ENCODE results near the gene CFAP73. TPM values are rescaled to one million over a fixed set of nuclear protein-coding genes. Genes with fewer than 3 reads are reported as not detected.
A peak's percentile ranks its signal among the peaks of the same experiment; 100 is the strongest.

The CFAP73 gene
- total RNA-seq, 1 experiment from 2014 or later, result 0.34 TPM

- TF ChIP-seq CBX3 (IDR thresholded peaks at IDR 0.05; ENCODE audit: low read depth) (0 out of 2 replicates have a peak, but pooled peaks have one; percentile 23), CEBPB (IDR thresholded peaks at IDR 0.05; ENCODE audit: low read depth) (no peak)
- CTCF ChIA-PET, result no interaction called here
- H3K9me2 ChIP-seq (ENCODE audit: insufficient read depth), result no peaks in the 10 kb centered on the region
- peaks cover 14 to 28% of the 10 kb centered on the region in 2 experiments for H3K4me1 ChIP-seq (ENCODE audit: control insufficient read depth in 1 of 2, insufficient read depth in 2 of 2, low read length in 2 of 2)
- H3K9ac ChIP-seq (ENCODE audit: low read length), result no peak overlapping the region
- POLR2A ChIA-PET, result no interaction called here
- intact Hi-C loops (cut with micrococcal nuclease), result no loop called here
- H2AFZ ChIP-seq (ENCODE audit: low read depth, low read length, poor library complexity, severe bottlenecking), result no peak overlapping the region
- H3K27me3 ChIP-seq (ENCODE audit: insufficient read depth, low read length), result no peaks in the 10 kb centered on the region
- no peak for ATAC-seq
- H3K79me2 ChIP-seq (ENCODE audit: insufficient read depth, low read length), result no peaks in the 10 kb centered on the region
- RAD21 ChIA-PET (ENCODE audit: low non-redundant PET in 1 of 2, low total read pairs in 2 of 2, uncharacterized antibody in 2 of 2, unreplicated experiment in 2 of 2), result no interaction called here
- no peaks in the 10 kb centered on the region for H3K36me3 ChIP-seq (ENCODE audit: control insufficient read depth in 1 of 2, insufficient read depth in 2 of 2, low read length in 2 of 2)
- H3K4me3 ChIP-seq (replicated peaks in 1 of 2; ENCODE audit: low read depth in 1 of 2, low read length in 2 of 2), result no peak overlapping the region
- BruUV-seq (replicated peaks), result no TSS peak
- no peaks in the 10 kb centered on the region for H3K9me3 ChIP-seq (ENCODE audit: control insufficient read depth in 1 of 2, insufficient read depth in 1 of 2, low read depth in 1 of 2, low read length in 2 of 2)
- DNase-seq (ENCODE audit: low read depth, low spot score), result no peak
- no peak overlapping the region for H3K4me2 ChIP-seq (ENCODE audit: low read length)
- H3K27ac ChIP-seq (ENCODE audit: low read depth, low read length), result no peak overlapping the region
- no peaks in the 10 kb centered on the region for H4K20me1 ChIP-seq (ENCODE audit: insufficient read depth)
Measured at GRCh38 chr12:113146999-113147398, 2.5 kb upstream of the CFAP73 start.

DNA sequence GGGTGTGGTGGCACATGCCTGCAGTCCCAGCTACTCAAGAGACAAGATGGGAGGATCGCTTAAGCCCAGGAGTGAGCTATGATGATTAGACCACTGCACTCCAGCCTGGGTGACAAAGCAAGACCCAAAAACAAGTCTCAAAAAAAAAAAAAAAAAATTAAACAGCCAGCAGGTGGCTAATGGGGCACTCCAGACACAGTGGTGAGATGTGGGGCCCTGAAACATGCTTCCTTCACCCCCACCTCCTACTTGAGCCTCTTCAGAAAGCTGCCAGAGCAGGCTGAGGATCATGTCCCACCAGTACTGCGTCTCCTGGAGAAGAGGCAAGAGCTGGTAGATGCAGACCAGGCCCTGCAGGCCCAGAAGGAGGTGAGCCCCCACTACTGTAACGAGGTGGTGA lies 2.1 kb downstream of the CFAP73 start:
- Histone ChIP-seq H3K36me3 (ENCODE audit: control insufficient read depth in 1 of 2, insufficient read depth in 2 of 2, low read length in 2 of 2) (no peaks in the 10 kb centered on the region), H3K4me2 (ENCODE audit: low read length) (no peak overlapping the region), H3K9me3 (ENCODE audit: control insufficient read depth in 1 of 2, insufficient read depth in 1 of 2, low read depth in 1 of 2, low read length in 2 of 2) (no peaks in the 10 kb centered on the region), H3K79me2 (ENCODE audit: insufficient read depth, low read length) (no peaks in the 10 kb centered on the region), H4K20me1 (ENCODE audit: insufficient read depth) (no peaks in the 10 kb centered on the region), H2AFZ (ENCODE audit: low read depth, low read length, poor library complexity, severe bottlenecking) (no peak overlapping the region), H3K4me1 (ENCODE audit: control insufficient read depth in 1 of 2, insufficient read depth in 2 of 2, low read length in 2 of 2) (peaks cover 19 to 36% of the 10 kb centered on the region in 2 experiments), H3K27ac (ENCODE audit: low read depth, low read length) (no peak overlapping the region), H3K4me3 (replicated peaks in 1 of 2; ENCODE audit: low read depth in 1 of 2, low read length in 2 of 2) (no peak overlapping the region), H3K27me3 (ENCODE audit: insufficient read depth, low read length) (no peaks in the 10 kb centered on the region), H3K9me2 (ENCODE audit: insufficient read depth) (no peaks in the 10 kb centered on the region), H3K9ac (ENCODE audit: low read length) (no peak overlapping the region)
- no TSS peak for BruUV-seq (replicated peaks)
- CTCF ChIA-PET, result interaction anchor here (1.0 kb wide), 1 partner anchor 11 kb away, joined by 4 read pairs; no protein-coding TSS in a partner anchor
- ATAC-seq (no peak), DNase-seq (ENCODE audit: low read depth, low spot score) (no peak)
- TF ChIP-seq ELF1 (IDR thresholded peaks at IDR 0.05; ENCODE audit: borderline replicate concordance, low read depth) (no peak), CTCF (IDR thresholded peaks at IDR 0.05 in 2 of 3, conservative IDR thresholded peaks at IDR 0.05 in 1 of 3; ENCODE audit: borderline replicate concordance in 1 of 3, insufficient read depth in 1 of 3, low read depth in 2 of 3, low read length in 2 of 3) (0 out of 6 replicates have a peak, but pooled peaks of 1 of the 3 experiments have one; percentile 2)
- POLR2A ChIA-PET, result no interaction called here
- RAD21 ChIA-PET (ENCODE audit: low non-redundant PET in 1 of 2, low total read pairs in 2 of 2, uncharacterized antibody in 2 of 2, unreplicated experiment in 2 of 2), result no interaction called here
- intact Hi-C loops (cut with micrococcal nuclease), result no loop called here

Measured in HCT116 (cell line).